VCaP (cell line): Measurements from ENCODE around the gene TMEM131.

ENCODE experiments used
- H3K27ac ChIP-seq: fragments of 450-650 bp; 2 replicates; pipeline ENCODE4 v1.5.1; 2017
- CTCF ChIP-seq: fragments of 450-650 bp; conservative IDR thresholded peaks from 2 replicates; pipeline ENCODE4 v1.5.1; 2017; ENCODE audit warnings: mild to moderate bottlenecking, moderate library complexity

The TMEM131 gene

GRCh38 chr2:97723156-97724072 lies 272.3 kb downstream of the TMEM131 start:
- no peak overlapping the region for H3K27ac ChIP-seq
- no peak for TF ChIP-seq CTCF

GRCh38 chr2:97722227-97722626 lies 273.5 kb downstream of the TMEM131 start:
- no peak overlapping the region for H3K27ac ChIP-seq
- no peak for TF ChIP-seq CTCF

- no peak overlapping the region for H3K27ac ChIP-seq
- no peak for TF ChIP-seq CTCF
These were observed 275.0 kb downstream of the TMEM131 start for GRCh38 chr2:97720746-97721145.

- H3K27ac ChIP-seq = no peak overlapping the region
- no peak for TF ChIP-seq CTCF
These were observed 276.2 kb downstream of the TMEM131 start for GRCh38 chr2:97719362-97720155.

GRCh38 chr2:97718942-97719341 lies 276.8 kb downstream of the TMEM131 start:
- no peak for TF ChIP-seq CTCF
- no peak overlapping the region for H3K27ac ChIP-seq

- H3K27ac ChIP-seq = no peak overlapping the region
- TF ChIP-seq CTCF = no peak
These were observed 277.5 kb downstream of the TMEM131 start for GRCh38 chr2:97718051-97718882.
